ENCODE data around the gene DDIT3. TPM values are rescaled to one million over a fixed set of nuclear protein-coding genes. Genes with fewer than 3 reads are reported as not detected.
"Not testable (repeated sequence)": the region's sequence is repeated elsewhere in the genome, so short reads cannot be mapped to it uniquely, and the experiment has no call there.

Gene DDIT3
- total RNA-seq, 1 donor from 2014 or later, result 10.9 TPM

- peak overlapping the region; percentile 100 for H3K27ac Mint-ChIP-seq
- H3K36me3 Mint-ChIP-seq (ENCODE audit: low read depth), result peaks cover 65% of the 10 kb centered on the region
- intact Hi-C loops (cut with micrococcal nuclease), result no loop called here
- peaks cover 35% of the 10 kb centered on the region for H3K4me1 Mint-ChIP-seq (ENCODE audit: low read depth)
- no peaks in the 10 kb centered on the region for H3K9me3 Mint-ChIP-seq
- H3K4me3 Mint-ChIP-seq (ENCODE audit: low read depth), result peak overlapping the region; percentile 91
- DNase-seq (ENCODE audit: low spot score), result no peak
- no peaks in the 10 kb centered on the region for H3K27me3 Mint-ChIP-seq (ENCODE audit: low read depth)
Observed at GRCh38 chr12:57518920-57519795, 1.2 kb downstream of the DDIT3 start.

- H3K9me3 Mint-ChIP-seq, result no peaks in the 10 kb centered on the region
- DNase-seq (ENCODE audit: low spot score), result no peak
- peaks cover 27% of the 10 kb centered on the region for H3K4me1 Mint-ChIP-seq (ENCODE audit: low read depth)
- peak overlapping the region; percentile 4 for H3K27ac Mint-ChIP-seq
- H3K27me3 Mint-ChIP-seq (ENCODE audit: low read depth), result no peaks in the 10 kb centered on the region
- H3K4me3 Mint-ChIP-seq (ENCODE audit: low read depth), result peak overlapping the region; percentile 91
- intact Hi-C loops (cut with micrococcal nuclease), result no loop called here
- H3K36me3 Mint-ChIP-seq (ENCODE audit: low read depth), result peaks cover 64% of the 10 kb centered on the region
Observed at GRCh38 chr12:57518176-57518919, 2.0 kb downstream of the DDIT3 start.

- H3K27me3 Mint-ChIP-seq (ENCODE audit: low read depth); H3K4me3 Mint-ChIP-seq (ENCODE audit: low read depth); intact Hi-C loops (cut with micrococcal nuclease); DNase-seq (ENCODE audit: low spot score); H3K27ac Mint-ChIP-seq; H3K9me3 Mint-ChIP-seq: not testable (repeated sequence)
- H3K36me3 Mint-ChIP-seq (ENCODE audit: low read depth), result peaks cover 70% of the 10 kb centered on the region
- peaks cover 27% of the 10 kb centered on the region for H3K4me1 Mint-ChIP-seq (ENCODE audit: low read depth)
Observed at GRCh38 chr12:57517718-57518117, 2.6 kb downstream of the DDIT3 start.

GRCh38 chr12:57517187-57517586, 3.1 kb downstream of the DDIT3 start:
- intact Hi-C loops (cut with micrococcal nuclease), result no loop called here
- H3K36me3 Mint-ChIP-seq (ENCODE audit: low read depth), result peaks cover 76% of the 10 kb centered on the region
- H3K4me3 Mint-ChIP-seq (ENCODE audit: low read depth), result no peak overlapping the region
- no peak overlapping the region for H3K27ac Mint-ChIP-seq
- no peak for DNase-seq (ENCODE audit: low spot score)
- peaks cover 29% of the 10 kb centered on the region for H3K4me1 Mint-ChIP-seq (ENCODE audit: low read depth)
- no peaks in the 10 kb centered on the region for H3K9me3 Mint-ChIP-seq
- no peaks in the 10 kb centered on the region for H3K27me3 Mint-ChIP-seq (ENCODE audit: low read depth)

GRCh38 chr12:57516617-57517153, 3.6 kb downstream of the DDIT3 start:
- H3K4me3 Mint-ChIP-seq (ENCODE audit: low read depth), result no peak overlapping the region
- H3K4me1 Mint-ChIP-seq (ENCODE audit: low read depth), result peaks cover 28% of the 10 kb centered on the region
- DNase-seq (ENCODE audit: low spot score), result no peak

GRCh38 chr12:57515934-57516541, 4.3 kb downstream of the DDIT3 start:
- Mint-ChIP-seq H3K27me3 (ENCODE audit: low read depth) (no peaks in the 10 kb centered on the region), H3K27ac (no peak overlapping the region), H3K4me1 (ENCODE audit: low read depth) (peaks cover 25% of the 10 kb centered on the region), H3K36me3 (ENCODE audit: low read depth) (peaks cover 87% of the 10 kb centered on the region), H3K4me3 (ENCODE audit: low read depth) (no peak overlapping the region), H3K9me3 (no peaks in the 10 kb centered on the region)
- intact Hi-C loops (cut with micrococcal nuclease), result no loop called here
- DNase-seq (ENCODE audit: low spot score), result no peak

More at GRCh38 chr12:57516617-57517153, 3.6 kb downstream of the DDIT3 start:
- peaks cover 81% of the 10 kb centered on the region for H3K36me3 Mint-ChIP-seq (ENCODE audit: low read depth)
- no peaks in the 10 kb centered on the region for H3K27me3 Mint-ChIP-seq (ENCODE audit: low read depth)
- no peaks in the 10 kb centered on the region for H3K9me3 Mint-ChIP-seq
- intact Hi-C loops (cut with micrococcal nuclease), result no loop called here
- H3K27ac Mint-ChIP-seq, result no peak overlapping the region

GRCh38 chr12:57515408-57515933, 4.8 kb downstream of the DDIT3 start:
- peaks cover 23% of the 10 kb centered on the region for H3K4me1 Mint-ChIP-seq (ENCODE audit: low read depth)
- intact Hi-C loops (cut with micrococcal nuclease), result no loop called here
- no peak for DNase-seq (ENCODE audit: low spot score)
- peaks cover 91% of the 10 kb centered on the region for H3K36me3 Mint-ChIP-seq (ENCODE audit: low read depth)
- no peaks in the 10 kb centered on the region for H3K27me3 Mint-ChIP-seq (ENCODE audit: low read depth)
- H3K4me3 Mint-ChIP-seq (ENCODE audit: low read depth), result no peak overlapping the region
- no peaks in the 10 kb centered on the region for H3K9me3 Mint-ChIP-seq
- H3K27ac Mint-ChIP-seq, result no peak overlapping the region

- Mint-ChIP-seq H3K36me3 (ENCODE audit: low read depth) (peaks cover 88% of the 10 kb centered on the region), H3K27me3 (ENCODE audit: low read depth) (no peaks in the 10 kb centered on the region), H3K27ac (no peak overlapping the region)
Observed at GRCh38 chr12:57514720-57515407, 5.5 kb downstream of the DDIT3 start.

GRCh38 chr12:57514246-57514645, 6.1 kb downstream of the DDIT3 start:
- H3K9me3 Mint-ChIP-seq; DNase-seq (ENCODE audit: low spot score); H3K27me3 Mint-ChIP-seq (ENCODE audit: low read depth); H3K27ac Mint-ChIP-seq; H3K4me3 Mint-ChIP-seq (ENCODE audit: low read depth); intact Hi-C loops (cut with micrococcal nuclease): not testable (repeated sequence)
- H3K4me1 Mint-ChIP-seq (ENCODE audit: low read depth), result peaks cover 22% of the 10 kb centered on the region
- peaks cover 88% of the 10 kb centered on the region for H3K36me3 Mint-ChIP-seq (ENCODE audit: low read depth)

More at GRCh38 chr12:57514720-57515407, 5.5 kb downstream of the DDIT3 start:
- DNase-seq (ENCODE audit: low spot score), result no peak
- peaks cover 23% of the 10 kb centered on the region for H3K4me1 Mint-ChIP-seq (ENCODE audit: low read depth)
- H3K4me3 Mint-ChIP-seq (ENCODE audit: low read depth), result no peak overlapping the region
- intact Hi-C loops (cut with micrococcal nuclease), result no loop called here
- H3K9me3 Mint-ChIP-seq, result no peaks in the 10 kb centered on the region

GRCh38 chr12:57513677-57514076, 6.6 kb downstream of the DDIT3 start:
- intact Hi-C loops (cut with micrococcal nuclease); H3K27ac Mint-ChIP-seq; H3K9me3 Mint-ChIP-seq; H3K27me3 Mint-ChIP-seq (ENCODE audit: low read depth); DNase-seq (ENCODE audit: low spot score); H3K4me3 Mint-ChIP-seq (ENCODE audit: low read depth): not testable (repeated sequence)
- Mint-ChIP-seq H3K36me3 (ENCODE audit: low read depth) (peaks cover 86% of the 10 kb centered on the region), H3K4me1 (ENCODE audit: low read depth) (peaks cover 17% of the 10 kb centered on the region)

- no peak for DNase-seq (ENCODE audit: low spot score)
- no peaks in the 10 kb centered on the region for H3K27me3 Mint-ChIP-seq (ENCODE audit: low read depth)
- intact Hi-C loops (cut with micrococcal nuclease), result no loop called here
- H3K4me3 Mint-ChIP-seq (ENCODE audit: low read depth), result no peak overlapping the region
- H3K9me3 Mint-ChIP-seq, result no peaks in the 10 kb centered on the region
- peaks cover 85% of the 10 kb centered on the region for H3K36me3 Mint-ChIP-seq (ENCODE audit: low read depth)
- H3K27ac Mint-ChIP-seq, result no peak overlapping the region
- H3K4me1 Mint-ChIP-seq (ENCODE audit: low read depth), result peaks cover 14% of the 10 kb centered on the region
Observed at GRCh38 chr12:57513266-57513665, 7.0 kb downstream of the DDIT3 start.

- no peak for DNase-seq (ENCODE audit: low spot score)
- intact Hi-C loops (cut with micrococcal nuclease), result no loop called here
- no peaks in the 10 kb centered on the region for H3K9me3 Mint-ChIP-seq
- H3K4me1 Mint-ChIP-seq (ENCODE audit: low read depth), result peaks cover 10% of the 10 kb centered on the region
- peaks cover 82% of the 10 kb centered on the region for H3K36me3 Mint-ChIP-seq (ENCODE audit: low read depth)
- no peaks in the 10 kb centered on the region for H3K27me3 Mint-ChIP-seq (ENCODE audit: low read depth)
- H3K27ac Mint-ChIP-seq, result no peak overlapping the region
- no peak overlapping the region for H3K4me3 Mint-ChIP-seq (ENCODE audit: low read depth)
Observed at GRCh38 chr12:57512665-57513064, 7.6 kb downstream of the DDIT3 start.

All from activated T-helper 2 cell treated with anti-CD3 and anti-CD28 coated beads, Interferon-gamma antibody, Interleukin-2, Interleukin-4, amounts not matched to agents 10 μg/mL and 5 μg/mL and 100 μg/mL, durations not matched to agents 14 hours and 24 hours and 36 hours (primary cell).